GM18526 (cell line): ENCODE results near the gene MYL4.

Experiments
- POLR2A ChIP-seq: IDR thresholded peaks from 3 replicates; pipeline ENCODE4 v1.6.1; 2011; ENCODE audit not compliant: insufficient read length; ENCODE audit errors: extremely low read depth

The MYL4 gene

GRCh38 chr17:47212458-47212857 is 3.3 kb downstream of the MYL4 start:
- TF ChIP-seq POLR2A: no peak

GRCh38 chr17:47213540-47213939 is 4.4 kb downstream of the MYL4 start:
- TF ChIP-seq POLR2A: no peak

- TF ChIP-seq POLR2A: no peak
Measured at GRCh38 chr17:47214931-47215330, 5.8 kb downstream of the MYL4 start.

- TF ChIP-seq POLR2A: no peak
Measured at GRCh38 chr17:47218896-47219430, 9.8 kb downstream of the MYL4 start.

GRCh38 chr17:47219621-47220475 is 10.7 kb downstream of the MYL4 start:
- no peak for TF ChIP-seq POLR2A

- TF ChIP-seq POLR2A: no peak
Measured at GRCh38 chr17:47220531-47220999, 11.4 kb downstream of the MYL4 start.

GRCh38 chr17:47221154-47221553 is 12.0 kb downstream of the MYL4 start:
- no peak for TF ChIP-seq POLR2A

- no peak for TF ChIP-seq POLR2A
Measured at GRCh38 chr17:47222047-47222446, 12.9 kb downstream of the MYL4 start.

GRCh38 chr17:47223007-47223406 is 13.9 kb downstream of the MYL4 start:
- TF ChIP-seq POLR2A: no peak

- TF ChIP-seq POLR2A: no peak
Measured at GRCh38 chr17:47223460-47223859, 14.3 kb downstream of the MYL4 start.

GRCh38 chr17:47224966-47225365 is 15.8 kb downstream of the MYL4 start:
- TF ChIP-seq POLR2A: no peak

- TF ChIP-seq POLR2A: no peak
Measured at GRCh38 chr17:47225436-47225858, 16.3 kb downstream of the MYL4 start.

GRCh38 chr17:47225911-47226688 is 17.0 kb downstream of the MYL4 start:
- TF ChIP-seq POLR2A: no peak

GRCh38 chr17:47227862-47228261 is 18.7 kb downstream of the MYL4 start:
- no peak for TF ChIP-seq POLR2A

GRCh38 chr17:47229535-47230443 is 20.6 kb downstream of the MYL4 start:
- TF ChIP-seq POLR2A: no peak
